Adrenal gland (tissue), 12 donors: ENCODE measurements around the gene CNKSR1. TPM values are rescaled to one million over a fixed set of nuclear protein-coding genes. Genes with fewer than 3 reads are reported as not detected.

ENCODE experiments used
- DNase-seq, 7 donors: peaks; one replicate each; pipeline ENCODE4 v3.0.0-alpha.2; 2019 to 2020
- H3K27ac ChIP-seq, 5 donors: fragments of 200-600 bp; sonication (generic) in 4 of 5; 1 replicate in 3 of 5; 2 replicates in 2 of 5; pipeline versions ENCODE4 v1.5.1 to v1.8.0; 2016 to 2020; ENCODE audit warnings: mild to moderate bottlenecking in 1 of 5
- H3K27me3 ChIP-seq: fragments of 200-600 bp; 2 replicates; pipeline ENCODE4 v1.8.0; 2021
- H3K36me3 ChIP-seq, 2 donors: fragments of 200-600 bp; replicated peaks in 1 of 2; 1 replicate in 1 of 2; 2 replicates in 1 of 2; pipeline versions ENCODE4 v1.5.1 to v1.8.0; 2018 to 2022
- H3K4me1 ChIP-seq, 2 donors: fragments of 200-600 bp; replicated peaks in 1 of 2; 1 replicate in 1 of 2; 2 replicates in 1 of 2; pipeline versions ENCODE4 v1.5.1 to v1.8.0; 2018 to 2021
- H3K4me3 ChIP-seq, 4 donors: fragments of 200-600 bp; sonication (generic) in 3 of 4; one replicate each; pipeline ENCODE4 v1.5.1; 2016 to 2018
- H3K9me3 ChIP-seq, 3 donors: fragments of 200-600 bp; sonication (generic) in 1 of 3; replicated peaks in 1 of 3; 1 replicate in 2 of 3; 2 replicates in 1 of 3; pipeline versions ENCODE4 v1.5.1 to v1.8.0; 2016 to 2021
- POLR2A ChIP-seq, 2 donors: fragments of 450-650 bp; IDR thresholded peaks; one replicate each; pipeline ENCODE4 v1.6.1; 2017; ENCODE audit warnings: antibody characterized with exemption in 2 of 2, mild to moderate bottlenecking in 2 of 2, moderate library complexity in 1 of 2
- WGBS, 4 donors: extraction: QIAGEN DNeasy Blood & Tissue Kit in 2 of 4; methylation state at CpG; one replicate each; pipeline versions ENCODE4 v1.1.5 to v1.1.7; 2013 to 2017; 5-methylcytosine and 5-hydroxymethylcytosine counted together
- intact Hi-C, 2 donors: fragments of 100-400 bp; cut with DNase I; formaldehyde crosslinking; loops; one replicate each; pipeline versions ENCODE4 v1.14.1 to v1.15.0; 2022 to 2023
- polyA plus RNA-seq, 3 donors: library from polyadenylated mRNA; stranded (reverse); fragments of 200-250 nt in 2 of 3; fragments of 350-450 nt in 1 of 3; fragmentation: Illumina TruSeq in 1 of 3; extraction: RNeasy Lipid Tissue Mini Kit (QIAGEN cat#74804) in 1 of 3; gene quantifications; one replicate each; pipeline ENCODE4 v1.2.3, GENCODE V29; 2013 to 2014
- total RNA-seq, 9 donors: library from RNA; depleted of rRNA in 4 of 9; stranded (reverse); fragments of >200 nt in 4 of 9; fragments of 120-200 nt in 1 of 9; fragmentation: NEBNext Ultra II Directional in 1 of 9; extraction: Animal tissue kit (Norgen Biotek cat#: 25700) in 1 of 9; gene quantifications; one replicate each; pipeline versions ENCODE4 v1.1.0 to v1.2.4, GENCODE V29; 2013 to 2023
- TF ChIP-seq, protein P1 (sequence below), 6 experiments: fragments of 450-650 bp in 4 of 6; fragments of 200-600 bp in 2 of 6; sonication (generic) in 1 of 6; IDR thresholded peaks; 1 replicate in 5 of 6; 2 replicates in 1 of 6; pipeline versions ENCODE4 v1.5.1 to v1.8.0; 2016 to 2021; ENCODE audit warnings: antibody characterized with exemption in 6 of 6, mild to moderate bottlenecking in 2 of 6, moderate library complexity in 1 of 6
- donor health status: healthy with polysubstance abuse.
- donor health status: Bipolar disorder and iron deficiency.
- donor health status: DM: yes; HTN: yes; CAD: no.
- donor health status: DM: no; HTN: no; CAD: no.
- donor health status: DM: no; HTN: no; CAD: no.
- donor health status: DM: yes; HTN: yes; CAD: no.

Gene CNKSR1
- total and polyA plus RNA-seq, 12 donors = 0.17 to 2.1 (median 0.35) TPM; not detected in 4

- DNase-seq = peak in 1 of 7 donors; percentile 62
- intact Hi-C loops = loop anchor here (5.0 to 10.0 kb wide), 3 partner anchors 64 to 154 kb away; partner anchors contain the start of gene CEP85 (in 1 of the 2)
- peaks cover 7 to 18% of the 10 kb centered on the region in 2 donors for H3K4me1 ChIP-seq
- no peaks in the 10 kb centered on the region for H3K27me3 ChIP-seq
- no peaks in the 10 kb centered on the region for H3K9me3 ChIP-seq
- peak within 1 kb of the TSS in 4 of 5 donors; percentile 33 to 86 (median 68) for H3K27ac ChIP-seq
- peak within 1 kb of the TSS; percentile 10 to 84 (median 54) for H3K4me3 ChIP-seq
- no peaks in the 10 kb centered on the region for H3K36me3 ChIP-seq
- TF ChIP-seq, protein P1, sequence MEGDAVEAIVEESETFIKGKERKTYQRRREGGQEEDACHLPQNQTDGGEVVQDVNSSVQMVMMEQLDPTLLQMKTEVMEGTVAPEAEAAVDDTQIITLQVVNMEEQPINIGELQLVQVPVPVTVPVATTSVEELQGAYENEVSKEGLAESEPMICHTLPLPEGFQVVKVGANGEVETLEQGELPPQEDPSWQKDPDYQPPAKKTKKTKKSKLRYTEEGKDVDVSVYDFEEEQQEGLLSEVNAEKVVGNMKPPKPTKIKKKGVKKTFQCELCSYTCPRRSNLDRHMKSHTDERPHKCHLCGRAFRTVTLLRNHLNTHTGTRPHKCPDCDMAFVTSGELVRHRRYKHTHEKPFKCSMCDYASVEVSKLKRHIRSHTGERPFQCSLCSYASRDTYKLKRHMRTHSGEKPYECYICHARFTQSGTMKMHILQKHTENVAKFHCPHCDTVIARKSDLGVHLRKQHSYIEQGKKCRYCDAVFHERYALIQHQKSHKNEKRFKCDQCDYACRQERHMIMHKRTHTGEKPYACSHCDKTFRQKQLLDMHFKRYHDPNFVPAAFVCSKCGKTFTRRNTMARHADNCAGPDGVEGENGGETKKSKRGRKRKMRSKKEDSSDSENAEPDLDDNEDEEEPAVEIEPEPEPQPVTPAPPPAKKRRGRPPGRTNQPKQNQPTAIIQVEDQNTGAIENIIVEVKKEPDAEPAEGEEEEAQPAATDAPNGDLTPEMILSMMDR (IDR thresholded peaks at IDR 0.05) = no peak
- no peak for TF ChIP-seq POLR2A (IDR thresholded peaks at IDR 0.05)
- WGBS, 4 donors = 57 to 71% (median 62%) methylated on average over 4 to 5 of the region's 5 CpGs
Measured at GRCh38 chr1:26168410-26169197, 8.7 kb upstream of the CNKSR1 start, which contains the start of gene C1orf232. TSS of gene C1orf232 (minus strand) at chr1:26168963. CDS start at chr1:26168499, 464 bp downstream.

DNA sequence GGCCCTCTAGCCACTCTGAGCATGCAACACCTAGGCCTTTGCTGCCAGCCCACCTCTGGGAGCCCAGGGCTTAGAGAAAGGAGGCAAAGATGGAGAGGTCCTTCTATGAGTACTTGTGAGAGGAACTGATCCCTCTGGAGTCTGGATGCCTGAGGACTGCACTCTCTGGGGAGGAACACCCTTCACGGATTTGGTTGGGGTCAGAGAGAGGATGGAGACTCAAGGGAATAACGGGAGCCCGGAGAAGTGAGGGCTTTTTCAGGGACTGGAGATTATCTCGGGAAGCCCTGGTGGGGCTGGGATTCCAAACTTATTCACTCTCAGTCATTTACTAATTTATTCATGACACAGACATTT lies 8.1 kb upstream of the CNKSR1 start:
- H3K27me3 ChIP-seq = no peaks in the 10 kb centered on the region
- H3K4me1 ChIP-seq = peaks cover 7 to 15% of the 10 kb centered on the region in 2 donors
- H3K36me3 ChIP-seq = no peaks in the 10 kb centered on the region
- no peak for DNase-seq
- TF ChIP-seq, protein P1 (IDR thresholded peaks at IDR 0.05) = no peak
- TF ChIP-seq POLR2A (IDR thresholded peaks at IDR 0.05) = no peak
- intact Hi-C loops = loop anchor here (5.0 to 10.0 kb wide), 3 partner anchors 63 to 153 kb away; partner anchors contain the start of gene CEP85 (in 1 of the 2)
- 29 to 53% (median 39%) methylated on average over 4 of the region's 4 CpGs for WGBS, 4 donors
- H3K27ac ChIP-seq = peak overlapping the region in 2 of 5 donors; percentile 78 to 86
- H3K4me3 ChIP-seq = no peak overlapping the region
- no peaks in the 10 kb centered on the region for H3K9me3 ChIP-seq

GRCh38 chr1:26169669-26170471 lies 7.4 kb upstream of the CNKSR1 start, which contains the start of gene ZNF593:
TSS of gene ZNF593 (plus strand) at chr1:26169908. CDS start at chr1:26169984, 76 bp downstream.
- Histone ChIP-seq H3K27ac (peak within 1 kb of the TSS in 4 of 5 donors; percentile 33 to 86 (median 68)), H3K4me3 (peak within 1 kb of the TSS; percentile 10 to 84 (median 54)), H3K4me1 (peaks cover 7 to 15% of the 10 kb centered on the region in 2 donors), H3K36me3 (no peaks in the 10 kb centered on the region), H3K27me3 (no peaks in the 10 kb centered on the region), H3K9me3 (no peaks in the 10 kb centered on the region)
- intact Hi-C loops = loop anchor here (5.0 to 10.0 kb wide), 3 partner anchors 62 to 152 kb away; partner anchors contain the start of gene CEP85 (in 1 of the 2)
- DNase-seq = peak; percentile 92 to 96 (median 94)
- TF ChIP-seq POLR2A (IDR thresholded peaks at IDR 0.05) = peak; percentile 25 to 40
- TF ChIP-seq, protein P1 (IDR thresholded peaks at IDR 0.05) = peak; percentile 75 to 97 (median 88)
- 1 to 5% (median 2%) methylated on average over 15 to 76 of the region's 76 CpGs for WGBS, 4 donors

- Histone ChIP-seq H3K36me3 (no peaks in the 10 kb centered on the region), H3K27ac (peak overlapping the region in 1 of 5 donors; percentile 78), H3K4me3 (peak overlapping the region in 3 of 4 donors; percentile 35 to 84 (median 74)), H3K9me3 (no peaks in the 10 kb centered on the region), H3K27me3 (no peaks in the 10 kb centered on the region), H3K4me1 (peaks cover 7 to 15% of the 10 kb centered on the region in 2 donors)
- WGBS, 4 donors = 72 to 81% (median 77%) methylated on average over 7 to 9 of the region's 9 CpGs
- TF ChIP-seq, protein P1 (IDR thresholded peaks at IDR 0.05) = no peak
- no peak for TF ChIP-seq POLR2A (IDR thresholded peaks at IDR 0.05)
- DNase-seq = no peak
- intact Hi-C loops = no loop called here
Measured at GRCh38 chr1:26170472-26170821, 6.8 kb upstream of the CNKSR1 start.
